ENCODE results near the gene PSMD11.
"Not testable (repeated sequence)": the region's sequence is repeated elsewhere in the genome, so short reads cannot be mapped to it uniquely, and the experiment has no call there.

GRCh38 chr17:32450379-32450778 is 6.1 kb downstream of the PSMD11 start:
- TF ChIP-seq CTCF, POLR2A (IDR thresholded peaks at IDR 0.05): not testable (repeated sequence)

Measured in gastroesophageal sphincter (tissue), 3 donors.